ENCODE results near the gene CNTRL. TPM values are rescaled to one million over a fixed set of nuclear protein-coding genes. Genes with fewer than 3 reads are reported as not detected.

The CNTRL gene
- total RNA-seq, 3 donors from 2014 or later (not counting 1 experiment from before 2014, with no cell fraction given) = 59.1 to 74.3 (median 60.0) TPM

- ATAC-seq (no peak), DNase-seq (no peak)
- H3K36me3 ChIP-seq (ENCODE audit: control insufficient read depth, insufficient read depth, low read length) = peaks cover 97% of the 10 kb centered on the region
- intact Hi-C loops (cut with micrococcal nuclease) = no loop called here
- no peaks in the 10 kb centered on the region for H3K27me3 ChIP-seq (ENCODE audit: control insufficient read depth, insufficient read depth, low read length)
- no peak overlapping the region for H3K4me3 ChIP-seq (ENCODE audit: low read length)
- no peaks in the 10 kb centered on the region for H3K27me3 Mint-ChIP-seq (ENCODE audit: low read depth in 2 of 2)
- 95% methylated on average over 2 of the region's 2 CpGs for WGBS (ENCODE audit: insufficient coverage)
- no peaks in the 10 kb centered on the region for H3K4me1 ChIP-seq (ENCODE audit: control insufficient read depth, insufficient read depth, low read length)
- peaks cover 5 to 12% of the 10 kb centered on the region in 2 donors for H3K4me1 Mint-ChIP-seq
- H3K4me3 Mint-ChIP-seq = no peak overlapping the region
- H3K36me3 Mint-ChIP-seq = peaks cover 78% of the 10 kb centered on the region
- no peaks in the 10 kb centered on the region for H3K9me3 Mint-ChIP-seq
- TF ChIP-seq CTCF (IDR thresholded peaks at IDR 0.05) = no peak
- H3K27ac Mint-ChIP-seq = no peak overlapping the region
- H3K27ac ChIP-seq (ENCODE audit: low read length) = no peak overlapping the region
- H3K9me3 ChIP-seq (ENCODE audit: control insufficient read depth, insufficient read depth, low read length) = no peaks in the 10 kb centered on the region
Observed at GRCh38 chr9:121143771-121144170, 69.0 kb downstream of the CNTRL start.

GRCh38 chr9:121144482-121144881 is 69.7 kb downstream of the CNTRL start:
- H3K9me3 Mint-ChIP-seq = no peaks in the 10 kb centered on the region
- Histone ChIP-seq H3K27ac (ENCODE audit: low read length) (no peak overlapping the region), H3K4me1 (ENCODE audit: control insufficient read depth, insufficient read depth, low read length) (no peaks in the 10 kb centered on the region), H3K9me3 (ENCODE audit: control insufficient read depth, insufficient read depth, low read length) (no peaks in the 10 kb centered on the region), H3K36me3 (ENCODE audit: control insufficient read depth, insufficient read depth, low read length) (peaks cover 94% of the 10 kb centered on the region), H3K4me3 (ENCODE audit: low read length) (no peak overlapping the region), H3K27me3 (ENCODE audit: control insufficient read depth, insufficient read depth, low read length) (no peaks in the 10 kb centered on the region)
- ATAC-seq (no peak), DNase-seq (no peak)
- H3K27me3 Mint-ChIP-seq (ENCODE audit: low read depth in 2 of 2) = no peaks in the 10 kb centered on the region
- peaks cover 73% of the 10 kb centered on the region for H3K36me3 Mint-ChIP-seq
- H3K27ac Mint-ChIP-seq = no peak overlapping the region
- peaks cover 5 to 12% of the 10 kb centered on the region in 2 donors for H3K4me1 Mint-ChIP-seq
- no peak overlapping the region for H3K4me3 Mint-ChIP-seq
- TF ChIP-seq CTCF (IDR thresholded peaks at IDR 0.05) = no peak
- intact Hi-C loops (cut with micrococcal nuclease) = no loop called here
- WGBS (ENCODE audit: insufficient coverage) = 100% methylated on average over 2 of the region's 2 CpGs

DNA sequence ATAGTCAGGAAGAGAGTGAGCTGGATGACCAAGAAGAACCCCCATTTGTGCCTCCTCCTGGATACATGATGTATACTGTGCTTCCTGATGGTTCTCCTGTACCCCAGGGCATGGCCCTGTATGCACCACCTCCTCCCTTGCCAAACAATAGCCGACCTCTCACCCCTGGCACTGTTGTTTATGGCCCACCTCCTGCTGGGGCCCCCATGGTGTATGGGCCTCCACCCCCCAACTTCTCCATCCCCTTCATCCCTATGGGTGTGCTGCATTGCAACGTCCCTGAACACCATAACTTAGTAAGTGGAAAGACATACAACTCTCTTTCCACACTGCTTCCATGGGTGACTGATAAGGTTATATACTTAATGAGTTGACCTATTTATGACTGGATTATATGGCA is 75.4 kb downstream of the CNTRL start:
- H3K27me3 ChIP-seq (ENCODE audit: control insufficient read depth, insufficient read depth, low read length) = no peaks in the 10 kb centered on the region
- H3K27ac ChIP-seq (ENCODE audit: low read length) = no peak overlapping the region
- no peak for TF ChIP-seq CTCF (IDR thresholded peaks at IDR 0.05)
- no peak overlapping the region for H3K4me3 ChIP-seq (ENCODE audit: low read length)
- Mint-ChIP-seq H3K4me1 (peaks cover 16 to 24% of the 10 kb centered on the region in 2 donors), H3K27me3 (ENCODE audit: low read depth in 2 of 2) (no peaks in the 10 kb centered on the region), H3K27ac (no peak overlapping the region), H3K9me3 (no peaks in the 10 kb centered on the region), H3K36me3 (peaks cover 45% of the 10 kb centered on the region), H3K4me3 (no peak overlapping the region)
- WGBS (ENCODE audit: insufficient coverage) = 96% methylated on average over 1 of the region's 2 CpGs
- no peak for DNase-seq
- intact Hi-C loops (cut with micrococcal nuclease) = no loop called here
- peaks cover 76% of the 10 kb centered on the region for H3K36me3 ChIP-seq (ENCODE audit: control insufficient read depth, insufficient read depth, low read length)
- H3K4me1 ChIP-seq (ENCODE audit: control insufficient read depth, insufficient read depth, low read length) = no peaks in the 10 kb centered on the region
- no peaks in the 10 kb centered on the region for H3K9me3 ChIP-seq (ENCODE audit: control insufficient read depth, insufficient read depth, low read length)
- ATAC-seq = no peak

DNA sequence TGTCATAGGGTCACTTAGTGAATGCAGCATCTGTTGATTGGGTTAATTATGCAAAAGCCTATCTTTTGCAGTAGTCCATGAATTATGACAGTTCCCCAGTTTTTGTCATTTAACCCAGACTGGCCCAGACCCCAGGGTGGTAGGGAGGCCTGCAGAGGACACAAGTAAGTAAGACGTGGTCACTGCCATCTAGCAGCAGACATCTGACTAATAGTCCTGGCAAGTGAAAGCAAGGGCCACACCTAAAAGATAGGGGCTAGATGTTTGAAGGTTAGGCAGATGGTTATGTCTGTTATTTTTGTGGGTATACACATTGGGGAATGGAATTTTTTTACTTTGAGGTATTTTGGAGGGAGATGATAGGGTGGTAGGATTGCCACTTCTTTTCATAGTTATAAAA is 78.9 kb downstream of the CNTRL start:
- H3K4me3 ChIP-seq (ENCODE audit: low read length) = no peak overlapping the region
- no peak for DNase-seq
- peak overlapping the region in 1 of 2 donors; percentile 12 for H3K27ac Mint-ChIP-seq
- H3K9me3 Mint-ChIP-seq = no peaks in the 10 kb centered on the region
- H3K4me1 ChIP-seq (ENCODE audit: control insufficient read depth, insufficient read depth, low read length) = no peaks in the 10 kb centered on the region
- H3K9me3 ChIP-seq (ENCODE audit: control insufficient read depth, insufficient read depth, low read length) = no peaks in the 10 kb centered on the region
- peaks cover 25 to 34% of the 10 kb centered on the region in 2 donors for H3K4me1 Mint-ChIP-seq
- no peaks in the 10 kb centered on the region for H3K27me3 ChIP-seq (ENCODE audit: control insufficient read depth, insufficient read depth, low read length)
- WGBS (ENCODE audit: insufficient coverage) = 76% methylated on average over 1 of the region's 1 CpG
- peaks cover 35% of the 10 kb centered on the region for H3K36me3 Mint-ChIP-seq
- no peak for TF ChIP-seq CTCF (IDR thresholded peaks at IDR 0.05)
- no peak overlapping the region for H3K27ac ChIP-seq (ENCODE audit: low read length)
- H3K4me3 Mint-ChIP-seq = no peak overlapping the region
- intact Hi-C loops (cut with micrococcal nuclease) = no loop called here
- H3K36me3 ChIP-seq (ENCODE audit: control insufficient read depth, insufficient read depth, low read length) = peaks cover 72% of the 10 kb centered on the region
- H3K27me3 Mint-ChIP-seq (ENCODE audit: low read depth in 2 of 2) = no peaks in the 10 kb centered on the region
- ATAC-seq = no peak

Data from natural killer cell (primary cell).